HG03342 (cell line): ENCODE measurements around the gene MARCHF10.

Experiments used
- ATAC-seq: cut with Tn5 transposase; IDR thresholded peaks from one replicate; pipeline ENCODE4 v1.9.1; 2021; ENCODE audit warnings: mild to moderate bottlenecking, moderate library complexity; ENCODE audit not compliant: unreplicated experiment

Gene MARCHF10

DNA sequence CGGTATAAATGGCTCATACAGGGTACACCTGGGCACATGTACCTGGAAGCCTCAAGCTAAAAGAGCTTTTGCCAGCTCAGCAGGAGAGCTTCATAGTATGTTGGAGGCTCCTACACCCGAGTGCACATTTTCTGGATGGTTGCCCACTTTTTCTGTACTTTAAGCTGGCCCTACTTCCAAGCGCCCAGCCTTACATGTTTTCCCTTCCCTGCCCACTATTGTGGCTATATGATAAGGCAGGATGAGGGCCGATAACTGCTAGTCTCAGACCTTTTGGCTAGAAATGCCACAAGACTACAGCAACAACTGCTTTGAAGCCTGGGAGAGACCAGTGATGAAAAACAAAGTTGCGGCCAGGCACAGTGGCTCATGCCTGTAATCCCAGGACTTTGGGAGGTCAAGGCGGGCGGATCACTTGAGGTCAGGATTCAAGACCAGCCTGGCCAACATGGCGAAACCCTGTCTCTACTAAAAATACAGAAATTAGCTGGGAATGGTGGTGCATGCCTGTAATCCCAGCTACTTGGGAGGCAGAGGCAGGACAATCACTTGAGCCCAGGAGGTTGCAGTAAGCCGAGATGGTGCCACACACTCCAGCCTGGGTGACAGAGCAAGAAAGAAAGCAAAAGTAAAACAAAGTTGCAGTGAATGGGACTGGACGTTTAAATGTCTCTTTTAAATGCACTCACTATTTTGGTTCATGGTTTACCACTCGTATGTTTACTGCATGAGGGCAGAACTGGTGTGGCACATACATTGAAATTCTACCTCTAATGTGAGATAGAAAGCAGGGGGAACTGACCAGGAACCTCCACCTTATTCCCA, 14.2 kb upstream of the MARCHF10 start:
- ATAC-seq = no peak

DNA sequence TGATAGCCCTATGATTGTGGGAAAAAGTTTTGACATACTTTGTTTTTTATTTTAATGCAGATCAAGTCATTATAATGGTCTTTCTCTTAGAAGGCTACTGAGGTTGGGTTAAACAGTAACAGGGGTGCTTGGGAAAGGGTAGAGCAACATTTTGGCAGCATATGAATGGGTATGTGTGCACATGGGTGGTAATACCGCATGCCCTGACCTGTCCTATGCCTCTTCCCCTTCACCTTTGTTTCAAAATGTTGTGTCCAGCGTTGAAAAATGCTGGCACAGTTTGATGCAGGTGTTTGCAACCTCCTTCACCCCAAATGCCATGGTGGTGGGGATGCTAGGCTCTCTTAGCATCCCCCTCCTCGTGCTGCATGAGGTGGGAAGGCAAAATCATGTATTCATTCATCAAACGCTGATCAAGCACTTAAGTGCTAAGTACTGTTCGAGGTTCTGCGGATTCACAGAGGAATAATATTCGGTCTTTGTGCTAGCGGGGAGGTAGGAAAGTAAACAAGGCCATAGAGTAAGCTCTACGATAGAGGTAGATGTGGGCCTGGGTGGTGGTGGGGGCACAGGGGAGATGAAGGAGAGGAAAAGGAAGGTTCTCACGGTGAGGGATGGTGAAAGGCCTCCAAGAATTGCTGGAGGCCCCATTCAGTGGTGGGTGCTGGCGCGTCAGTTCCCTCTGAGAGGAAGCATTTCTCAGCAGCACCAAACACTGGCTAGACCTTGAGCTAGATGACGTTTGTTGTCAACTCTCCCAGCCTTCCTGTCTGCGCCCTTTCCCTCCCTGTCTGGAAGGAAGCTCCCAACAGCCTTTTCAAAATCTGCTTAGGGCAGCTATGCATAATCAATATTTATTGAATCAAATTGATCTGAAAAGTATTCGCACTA, 13.3 kb upstream of the MARCHF10 start:
- ATAC-seq = no peak

DNA sequence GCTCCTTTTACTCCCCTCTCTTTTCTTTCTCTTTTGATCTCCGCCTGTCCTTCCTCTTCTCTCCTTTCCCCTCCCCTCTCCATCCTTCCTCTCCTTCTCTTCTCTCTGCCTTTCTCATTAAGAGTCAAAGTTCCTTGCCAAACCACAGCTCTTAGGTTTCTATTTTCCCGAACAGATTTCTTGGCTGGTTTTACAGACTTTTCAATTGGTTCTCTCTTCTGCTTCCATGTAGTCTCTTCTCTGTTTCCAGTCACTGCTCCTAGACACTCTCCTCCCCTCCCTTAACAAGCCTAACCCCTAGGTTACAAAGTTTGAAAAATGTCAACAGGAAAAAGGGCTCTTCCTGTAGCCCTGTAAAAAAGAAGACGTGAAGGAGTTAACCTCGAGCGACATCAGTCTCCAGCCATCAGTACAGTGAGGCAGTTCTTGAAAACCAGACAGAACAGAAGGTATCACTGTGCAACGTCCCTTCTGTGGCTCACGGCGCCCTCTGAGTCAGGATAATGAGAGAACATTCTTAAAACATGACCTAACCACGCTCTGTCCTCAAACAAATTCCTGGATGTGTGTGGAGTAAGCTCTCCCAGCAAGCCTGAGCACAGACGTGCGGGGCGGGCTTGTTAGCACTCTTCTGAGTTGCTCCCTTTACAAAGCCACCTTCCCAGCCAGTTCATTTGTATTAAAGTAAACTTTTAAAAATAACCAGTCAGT, 11.6 kb upstream of the MARCHF10 start:
- ATAC-seq = no peak

DNA sequence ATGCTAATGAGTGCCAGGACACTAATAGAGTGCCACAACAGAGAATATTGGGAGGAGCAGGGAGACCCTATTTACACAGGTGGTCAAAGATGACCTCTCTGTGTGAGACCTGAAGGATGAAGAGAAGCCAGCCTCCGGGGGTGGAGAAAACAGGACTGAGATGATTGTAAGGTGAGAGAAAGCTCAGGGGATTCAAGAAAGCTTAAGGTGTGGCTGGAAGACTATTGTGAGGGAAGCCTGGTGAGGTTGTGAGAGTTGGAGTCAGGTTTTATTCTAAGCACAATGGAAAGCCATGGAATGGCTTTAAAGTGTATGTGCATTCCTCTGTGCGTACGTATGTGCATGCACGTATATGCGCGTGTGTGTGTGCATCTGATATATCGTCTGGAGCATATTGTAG, 10.4 kb upstream of the MARCHF10 start:
- no peak for ATAC-seq

DNA sequence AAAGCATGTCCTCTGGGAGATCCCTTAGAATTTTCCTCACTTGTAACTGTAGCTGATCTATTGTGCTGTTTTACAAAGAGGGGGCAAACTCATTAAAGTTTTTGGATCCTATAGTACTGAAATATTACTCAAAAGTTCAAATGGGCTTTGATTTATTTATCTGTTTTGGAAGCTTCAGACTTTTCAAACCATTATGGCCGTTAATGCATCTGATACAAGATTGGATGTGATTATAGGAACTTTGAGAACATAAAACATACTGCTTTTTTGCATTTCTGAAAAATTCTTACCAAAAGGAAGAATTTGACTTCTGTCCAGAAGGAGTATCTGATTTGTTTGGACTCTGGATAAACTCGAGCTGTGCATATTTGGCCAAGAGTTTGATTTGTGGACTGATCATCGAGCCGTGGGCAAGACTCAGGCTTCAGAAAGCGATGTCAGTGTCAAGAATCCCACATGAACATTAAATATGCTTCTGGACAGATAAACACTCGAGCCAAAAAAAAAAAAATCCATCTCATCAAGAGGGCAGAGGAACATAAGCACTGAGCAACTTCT, 8.2 kb upstream of the MARCHF10 start:
- ATAC-seq = no peak

GRCh38 chr17:62809656-62810055, 1.5 kb upstream of the MARCHF10 start:
- ATAC-seq = no peak

- ATAC-seq = no peak
Measured at GRCh38 chr17:62808576-62808970, 459 bp upstream of the MARCHF10 start.

- ATAC-seq = no peak
Measured at GRCh38 chr17:62805234-62805633, 2.9 kb downstream of the MARCHF10 start.

DNA sequence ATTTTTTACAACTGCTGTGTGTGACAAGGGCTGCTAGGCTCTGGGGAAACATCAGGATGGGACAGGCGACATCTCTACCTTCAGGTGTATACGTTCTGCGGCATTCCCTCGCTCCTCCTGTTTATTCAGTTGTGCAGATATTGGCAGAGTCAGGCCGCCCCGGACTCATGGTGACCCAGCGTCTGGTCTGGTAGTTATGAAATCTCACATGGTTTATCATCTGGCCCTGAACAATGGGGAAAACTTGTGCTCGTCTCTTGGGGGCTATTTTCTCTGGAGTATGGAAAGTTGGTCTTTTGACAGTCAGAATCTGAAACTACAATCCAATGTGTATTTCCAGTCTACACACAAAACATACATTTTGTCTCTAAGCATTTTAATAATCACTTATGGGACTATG, 3.3 kb downstream of the MARCHF10 start:
- no peak for ATAC-seq

- ATAC-seq = no peak
Measured at GRCh38 chr17:62804025-62804424, 4.1 kb downstream of the MARCHF10 start.

DNA sequence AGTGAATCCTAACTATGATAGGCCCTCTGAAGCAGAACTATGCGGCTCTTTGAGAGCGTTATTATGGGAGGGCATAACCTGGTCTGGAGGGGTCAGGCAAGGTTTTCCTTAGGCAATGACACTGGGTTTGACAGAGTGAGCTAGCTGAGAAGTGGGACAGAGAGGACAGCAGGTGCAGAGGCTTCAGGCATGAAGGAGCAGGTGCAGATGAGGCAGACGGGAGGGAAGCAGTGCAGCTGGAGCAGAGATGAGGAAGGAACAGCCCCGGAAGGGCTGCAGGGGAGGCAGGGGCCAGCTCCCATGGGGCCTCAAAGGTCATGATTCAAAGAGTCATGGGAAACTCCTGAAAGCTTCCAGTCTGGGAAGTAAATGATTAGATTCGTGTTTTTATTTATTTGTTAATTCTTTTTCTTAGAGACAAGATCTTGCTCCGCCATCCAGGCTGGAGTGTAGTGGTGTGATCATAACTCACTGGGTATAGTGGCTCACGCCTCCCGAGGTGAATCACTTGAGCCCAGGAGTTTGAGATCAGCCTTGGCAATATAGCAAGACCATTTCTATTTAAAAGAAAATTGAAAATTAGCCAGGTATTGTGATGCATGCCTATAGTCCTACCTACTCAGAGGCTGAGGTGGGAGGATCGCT, 5.4 kb downstream of the MARCHF10 start:
- ATAC-seq = no peak

GRCh38 chr17:62801553-62802114, 6.5 kb downstream of the MARCHF10 start:
- no peak for ATAC-seq

DNA sequence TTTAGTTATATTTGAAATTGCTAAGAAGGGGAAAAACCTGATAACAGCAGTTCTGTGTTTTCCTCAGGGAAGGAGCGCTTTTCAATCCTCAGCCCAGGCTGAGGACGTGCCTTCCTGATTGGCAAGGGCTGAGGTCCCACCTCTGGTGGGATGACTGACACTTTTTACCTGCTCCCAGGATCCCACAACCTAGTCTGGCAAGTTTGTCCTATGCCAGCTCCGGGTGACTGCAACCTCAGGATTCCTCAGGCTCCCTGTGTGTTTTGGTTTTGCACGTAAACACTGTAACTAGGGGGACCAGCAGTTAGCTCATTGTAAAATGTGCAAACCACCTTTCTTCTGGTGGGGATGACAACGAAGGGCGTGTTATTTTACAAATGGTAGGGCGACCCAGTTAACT, 7.5 kb downstream of the MARCHF10 start:
- ATAC-seq = no peak

GRCh38 chr17:62797959-62798358, 10.2 kb downstream of the MARCHF10 start:
- no peak for ATAC-seq

- ATAC-seq = no peak
Measured at GRCh38 chr17:62796291-62796690, 11.8 kb downstream of the MARCHF10 start.

GRCh38 chr17:62794666-62794971, 13.5 kb downstream of the MARCHF10 start:
- no peak for ATAC-seq

- ATAC-seq = no peak
Measured at GRCh38 chr17:62793919-62794665, 14.0 kb downstream of the MARCHF10 start.

DNA sequence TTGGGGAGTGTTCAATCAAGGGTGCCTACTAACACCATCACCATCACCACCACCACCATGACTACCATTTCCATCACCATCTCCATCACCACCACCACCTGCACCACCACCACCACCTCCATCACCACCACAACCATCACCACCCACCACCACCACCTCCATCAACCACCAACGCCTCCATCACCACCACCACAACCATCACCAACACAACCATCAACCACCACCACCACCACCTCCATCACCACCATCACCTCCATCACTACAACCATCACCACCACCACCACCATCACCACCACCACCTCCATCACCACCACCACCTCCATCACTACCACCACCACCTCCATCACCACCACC, 15.7 kb downstream of the MARCHF10 start:
- ATAC-seq = no peak

- ATAC-seq = no peak
Measured at GRCh38 chr17:62791767-62792446, 16.2 kb downstream of the MARCHF10 start.
